Liver (tissue), 9 donors: Measurements from ENCODE around the gene TSPAN15. TPM values are rescaled to one million over a fixed set of nuclear protein-coding genes. Genes with fewer than 3 reads are reported as not detected.

Experiments
- DNase-seq: peaks from one replicate; pipeline ENCODE4 v3.0.0-alpha.2; 2017; ENCODE audit warnings: low spot score
- H3K27ac ChIP-seq, 2 donors: one replicate each; pipeline ENCODE4 v1.7.0; 2013; ENCODE audit warnings: inconsistent platforms in 2 of 2, low read length in 2 of 2, control low read depth in 1 of 2, low read depth in 1 of 2, mild to moderate bottlenecking in 1 of 2
- H3K27me3 ChIP-seq, 4 donors: one replicate each; pipeline versions ENCODE4 v1.6.1 to v1.7.0; 2013; ENCODE audit warnings: low read length in 3 of 4, inconsistent platforms in 1 of 4, mild to moderate bottlenecking in 1 of 4, moderate library complexity in 1 of 4; ENCODE audit not compliant: control insufficient read depth in 4 of 4, insufficient read depth in 4 of 4
- H3K36me3 ChIP-seq, 4 donors: one replicate each; pipeline versions ENCODE4 v1.6.1 to v1.7.0; 2013; ENCODE audit warnings: low read length in 3 of 4, mild to moderate bottlenecking in 3 of 4, low read depth in 1 of 4, moderate library complexity in 1 of 4; ENCODE audit not compliant: control insufficient read depth in 4 of 4, insufficient read depth in 3 of 4
- H3K4me1 ChIP-seq, 4 donors: one replicate each; pipeline versions ENCODE4 v1.6.1 to v1.7.0; 2013; ENCODE audit warnings: low read length in 3 of 4, mild to moderate bottlenecking in 3 of 4, moderate library complexity in 1 of 4; ENCODE audit not compliant: control insufficient read depth in 4 of 4, insufficient read depth in 4 of 4
- H3K4me3 ChIP-seq, 3 donors: one replicate each; pipeline versions ENCODE4 v1.6.1 to v1.7.0; 2013; ENCODE audit warnings: low read length in 3 of 3, control low read depth in 1 of 3, low read depth in 1 of 3, mild to moderate bottlenecking in 1 of 3
- H3K9ac ChIP-seq, 2 donors: one replicate each; pipeline ENCODE4 v1.7.0; 2013; ENCODE audit warnings: low read length in 2 of 2, mild to moderate bottlenecking in 2 of 2, moderate library complexity in 2 of 2, control low read depth in 1 of 2, low read depth in 1 of 2
- H3K9me3 ChIP-seq, 4 donors: one replicate each; pipeline versions ENCODE4 v1.6.1 to v1.7.0; 2013; ENCODE audit warnings: low read length in 3 of 4; ENCODE audit not compliant: control insufficient read depth in 4 of 4
- CTCF ChIP-seq: fragments of 150-350 bp; IDR thresholded peaks from 2 replicates; pipeline ENCODE4 v1.5.1; 2017; ENCODE audit warnings: improper control_type of control experiment, low read depth, low read length; ENCODE audit not compliant: missing input control
- FOXA1 ChIP-seq: IDR thresholded peaks from 2 replicates; pipeline ENCODE4 v1.6.1; 2016; ENCODE audit warnings: antibody characterized with exemption
- GABPA ChIP-seq, 2 donors: IDR thresholded peaks in 1 of 2; conservative IDR thresholded peaks in 1 of 2; 2 replicates each; pipeline ENCODE4 v1.6.1; 2016; ENCODE audit warnings: antibody characterized with exemption in 2 of 2, mild to moderate bottlenecking in 1 of 2, moderate library complexity in 1 of 2
- HNF4G ChIP-seq: IDR thresholded peaks from 2 replicates; pipeline ENCODE4 v1.6.1; 2016; ENCODE audit warnings: antibody characterized with exemption
- MAX ChIP-seq: IDR thresholded peaks from 2 replicates; pipeline ENCODE4 v1.6.1; 2016; ENCODE audit warnings: antibody characterized with exemption
- RAD21 ChIP-seq, 2 donors: IDR thresholded peaks; 2 replicates each; pipeline ENCODE4 v1.6.1; 2016; ENCODE audit warnings: antibody characterized with exemption in 2 of 2, mild to moderate bottlenecking in 2 of 2
- RXRA ChIP-seq, 2 donors: IDR thresholded peaks; 2 replicates each; pipeline ENCODE4 v1.6.1; 2017 to 2018; ENCODE audit warnings: antibody characterized with exemption in 2 of 2, mild to moderate bottlenecking in 1 of 2
- SP1 ChIP-seq: IDR thresholded peaks from 2 replicates; pipeline ENCODE4 v1.6.1; 2018; ENCODE audit warnings: antibody characterized with exemption, mild to moderate bottlenecking
- TAF1 ChIP-seq: conservative IDR thresholded peaks from 2 replicates; pipeline ENCODE4 v1.6.1; 2016; ENCODE audit warnings: antibody characterized with exemption, mild to moderate bottlenecking
- ZBTB33 ChIP-seq: IDR thresholded peaks from 2 replicates; pipeline ENCODE4 v1.6.1; 2016; ENCODE audit warnings: antibody characterized with exemption
- WGBS: extraction: QIAGEN DNeasy Blood & Tissue Kit; methylation state at CpG from one replicate; pipeline ENCODE4 v1.1.7; 2013; 5-methylcytosine and 5-hydroxymethylcytosine counted together
- polyA plus RNA-seq, 2 donors: library from polyadenylated mRNA; stranded (reverse) in 1 of 2; unstranded in 1 of 2; fragments of 200-250 nt in 1 of 2; fragments of >200 nt in 1 of 2; fragmentation: Nextera tagmentation in 1 of 2; extraction: Ambion mirVana in 1 of 2; gene quantifications; one replicate each; pipeline versions ENCODE4 v1.2.1 to v1.2.3, GENCODE V29; 2013 to 2015
- total RNA-seq, 2 donors: library from RNA; depleted of rRNA; stranded (reverse); fragments of >200 nt; gene quantifications; one replicate each; pipeline ENCODE4 v1.2.3, GENCODE V29; 2014
- donor health status: healthy.
- donor health status: healthy.
- donor health status: healthy.
- donor health status: healthy.
- donor health status: healthy.

TSPAN15 gene
- total and polyA plus RNA-seq, 4 donors: 2.0 to 4.3 (median 3.3) TPM

GRCh38 chr10:69506487-69506833 lies 55.2 kb downstream of the TSPAN15 start:
- Histone ChIP-seq H3K27ac (no peak overlapping the region), H3K4me1 (peaks cover 0 to 5% (median 3%) of the 10 kb centered on the region in 4 donors), H3K27me3 (no peaks in the 10 kb centered on the region), H3K9me3 (no peaks in the 10 kb centered on the region), H3K36me3 (no peaks in the 10 kb centered on the region), H3K4me3 (no peak overlapping the region), H3K9ac (no peak overlapping the region)
- DNase-seq: no peak
- no peak for TF ChIP-seq HNF4G
- WGBS: 96% methylated on average over 3 of the region's 3 CpGs

GRCh38 chr10:69506834-69507713 lies 55.8 kb downstream of the TSPAN15 start:
- Histone ChIP-seq H3K36me3 (no peaks in the 10 kb centered on the region), H3K27me3 (no peaks in the 10 kb centered on the region), H3K9me3 (no peaks in the 10 kb centered on the region), H3K4me1 (peaks cover 0 to 5% (median 3%) of the 10 kb centered on the region in 4 donors), H3K9ac (no peak overlapping the region), H3K27ac (no peak overlapping the region), H3K4me3 (no peak overlapping the region)
- TF ChIP-seq CTCF (no peak), FOXA1 (no peak), SP1 (no peak), ZBTB33 (no peak), RAD21 (IDR thresholded peaks at IDR 0.05) (no peak), TAF1 (no peak), GABPA (IDR thresholded peaks at IDR 0.05 in 1 of 2, conservative IDR thresholded peaks at IDR 0.05 in 1 of 2) (no peak), RXRA (IDR thresholded peaks at IDR 0.05) (no peak)
- DNase-seq: no peak
- 75% methylated on average over 19 of the region's 19 CpGs for WGBS

GRCh38 chr10:69508738-69509340 lies 57.6 kb downstream of the TSPAN15 start:
- WGBS: 82% methylated on average over 7 of the region's 7 CpGs
- no peak for TF ChIP-seq MAX
- Histone ChIP-seq H3K27me3 (no peaks in the 10 kb centered on the region), H3K4me1 (peaks cover 0 to 5% (median 3%) of the 10 kb centered on the region in 4 donors), H3K9ac (no peak overlapping the region), H3K27ac (no peak overlapping the region), H3K4me3 (no peak overlapping the region), H3K36me3 (no peaks in the 10 kb centered on the region), H3K9me3 (no peaks in the 10 kb centered on the region)
- DNase-seq: no peak
